ENCODE results near the gene WFIKKN2.
A peak's percentile ranks its signal among the peaks of the same experiment; 100 is the strongest.

Gene WFIKKN2

GRCh38 chr17:50867363-50868139, 32.2 kb downstream of the WFIKKN2 start (continued):
- TF ChIP-seq, protein P1, sequence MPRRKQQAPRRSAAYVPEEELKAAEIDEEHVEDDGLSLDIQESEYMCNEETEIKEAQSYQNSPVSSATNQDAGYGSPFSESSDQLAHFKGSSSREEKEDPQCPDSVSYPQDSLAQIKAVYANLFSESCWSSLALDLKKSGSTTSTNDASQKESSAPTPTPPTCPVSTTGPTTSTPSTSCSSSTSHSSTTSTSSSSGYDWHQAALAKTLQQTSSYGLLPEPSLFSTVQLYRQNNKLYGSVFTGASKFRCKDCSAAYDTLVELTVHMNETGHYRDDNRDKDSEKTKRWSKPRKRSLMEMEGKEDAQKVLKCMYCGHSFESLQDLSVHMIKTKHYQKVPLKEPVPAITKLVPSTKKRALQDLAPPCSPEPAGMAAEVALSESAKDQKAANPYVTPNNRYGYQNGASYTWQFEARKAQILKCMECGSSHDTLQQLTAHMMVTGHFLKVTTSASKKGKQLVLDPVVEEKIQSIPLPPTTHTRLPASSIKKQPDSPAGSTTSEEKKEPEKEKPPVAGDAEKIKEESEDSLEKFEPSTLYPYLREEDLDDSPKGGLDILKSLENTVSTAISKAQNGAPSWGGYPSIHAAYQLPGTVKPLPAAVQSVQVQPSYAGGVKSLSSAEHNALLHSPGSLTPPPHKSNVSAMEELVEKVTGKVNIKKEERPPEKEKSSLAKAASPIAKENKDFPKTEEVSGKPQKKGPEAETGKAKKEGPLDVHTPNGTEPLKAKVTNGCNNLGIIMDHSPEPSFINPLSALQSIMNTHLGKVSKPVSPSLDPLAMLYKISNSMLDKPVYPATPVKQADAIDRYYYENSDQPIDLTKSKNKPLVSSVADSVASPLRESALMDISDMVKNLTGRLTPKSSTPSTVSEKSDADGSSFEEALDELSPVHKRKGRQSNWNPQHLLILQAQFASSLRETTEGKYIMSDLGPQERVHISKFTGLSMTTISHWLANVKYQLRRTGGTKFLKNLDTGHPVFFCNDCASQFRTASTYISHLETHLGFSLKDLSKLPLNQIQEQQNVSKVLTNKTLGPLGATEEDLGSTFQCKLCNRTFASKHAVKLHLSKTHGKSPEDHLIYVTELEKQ (tag by site-specific recombination; IDR thresholded peaks at IDR 0.05; ENCODE audit: borderline replicate concordance) = no peak
- no peak for TF ChIP-seq ZNF792 (tag by site-specific recombination; IDR thresholded peaks at IDR 0.05)
- no peak for TF ChIP-seq ZNF510 (tag by site-specific recombination; IDR thresholded peaks at IDR 0.05; ENCODE audit: insufficient replicate concordance)
- TF ChIP-seq ZNF76 (tag by site-specific recombination; IDR thresholded peaks at IDR 0.05; ENCODE audit: borderline replicate concordance, low read depth) = peak; percentile 44
- TF ChIP-seq ZNF501 (tag by site-specific recombination; IDR thresholded peaks at IDR 0.05) = peak; percentile 66
- TF ChIP-seq FEZF1 (tag by site-specific recombination; IDR thresholded peaks at IDR 0.05) = peak; percentile 47
- TF ChIP-seq MEIS1 (CRISPR knock-in tag; IDR thresholded peaks at IDR 0.05; ENCODE audit: borderline replicate concordance) = no peak
- TF ChIP-seq, protein P2, sequence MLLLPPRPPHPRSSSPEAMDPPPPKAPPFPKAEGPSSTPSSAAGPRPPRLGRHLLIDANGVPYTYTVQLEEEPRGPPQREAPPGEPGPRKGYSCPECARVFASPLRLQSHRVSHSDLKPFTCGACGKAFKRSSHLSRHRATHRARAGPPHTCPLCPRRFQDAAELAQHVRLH (tag by site-specific recombination; IDR thresholded peaks at IDR 0.05) = peak; percentile 25; the same call in 1 of the 2 replicates
- TF ChIP-seq IKZF3 (tag by site-specific recombination; IDR thresholded peaks at IDR 0.05) = peak; percentile 98
- TF ChIP-seq ZNF624 (tag by site-specific recombination; IDR thresholded peaks at IDR 0.05) = no peak
- no peak for TF ChIP-seq ZNF677 (tag by site-specific recombination; IDR thresholded peaks at IDR 0.05)
- no peak for TF ChIP-seq ZNF274 (IDR thresholded peaks at IDR 0.05; ENCODE audit: low read length)
- no peak for TF ChIP-seq ZNF274 (tag by site-specific recombination; IDR thresholded peaks at IDR 0.05; ENCODE audit: borderline replicate concordance)
- no peak for TF ChIP-seq ZNF645 (tag by site-specific recombination; IDR thresholded peaks at IDR 0.05)
- TF ChIP-seq ZNF140 (tag by site-specific recombination; IDR thresholded peaks at IDR 0.05) = no peak
- TF ChIP-seq ZNF473 (tag by site-specific recombination; IDR thresholded peaks at IDR 0.05) = no peak
- peak; percentile 66 for TF ChIP-seq ZBTB11 (tag by site-specific recombination; conservative IDR thresholded peaks at IDR 0.05; ENCODE audit: low read depth)
- TF ChIP-seq ZNF837 (tag by site-specific recombination; IDR thresholded peaks at IDR 0.05) = no peak
- TF ChIP-seq WT1 (tag by site-specific recombination; IDR thresholded peaks at IDR 0.05) = peak; percentile 48; the same call in 1 of the 2 replicates
- TF ChIP-seq ZNF391 (tag by site-specific recombination; IDR thresholded peaks at IDR 0.05; ENCODE audit: borderline replicate concordance, low read depth) = peak; percentile 80; the same call in 1 of the 2 replicates
- TF ChIP-seq ZNF350 (tag by site-specific recombination; IDR thresholded peaks at IDR 0.05) = no peak
- peak; percentile 73 for TF ChIP-seq SCRT2 (tag by site-specific recombination; IDR thresholded peaks at IDR 0.05)
- TF ChIP-seq, protein P3, sequence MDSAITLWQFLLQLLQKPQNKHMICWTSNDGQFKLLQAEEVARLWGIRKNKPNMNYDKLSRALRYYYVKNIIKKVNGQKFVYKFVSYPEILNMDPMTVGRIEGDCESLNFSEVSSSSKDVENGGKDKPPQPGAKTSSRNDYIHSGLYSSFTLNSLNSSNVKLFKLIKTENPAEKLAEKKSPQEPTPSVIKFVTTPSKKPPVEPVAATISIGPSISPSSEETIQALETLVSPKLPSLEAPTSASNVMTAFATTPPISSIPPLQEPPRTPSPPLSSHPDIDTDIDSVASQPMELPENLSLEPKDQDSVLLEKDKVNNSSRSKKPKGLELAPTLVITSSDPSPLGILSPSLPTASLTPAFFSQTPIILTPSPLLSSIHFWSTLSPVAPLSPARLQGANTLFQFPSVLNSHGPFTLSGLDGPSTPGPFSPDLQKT (IDR thresholded peaks at IDR 0.05; ENCODE audit: borderline replicate concordance, low read depth, low read length) = no peak
- TF ChIP-seq ZNF585B (tag by site-specific recombination; IDR thresholded peaks at IDR 0.05) = no peak
- TF ChIP-seq GLI4 (tag by site-specific recombination; IDR thresholded peaks at IDR 0.05) = no peak
- TF ChIP-seq ZNF19 (tag by site-specific recombination; IDR thresholded peaks at IDR 0.05; ENCODE audit: low read depth) = no peak
- TF ChIP-seq, protein P4, sequence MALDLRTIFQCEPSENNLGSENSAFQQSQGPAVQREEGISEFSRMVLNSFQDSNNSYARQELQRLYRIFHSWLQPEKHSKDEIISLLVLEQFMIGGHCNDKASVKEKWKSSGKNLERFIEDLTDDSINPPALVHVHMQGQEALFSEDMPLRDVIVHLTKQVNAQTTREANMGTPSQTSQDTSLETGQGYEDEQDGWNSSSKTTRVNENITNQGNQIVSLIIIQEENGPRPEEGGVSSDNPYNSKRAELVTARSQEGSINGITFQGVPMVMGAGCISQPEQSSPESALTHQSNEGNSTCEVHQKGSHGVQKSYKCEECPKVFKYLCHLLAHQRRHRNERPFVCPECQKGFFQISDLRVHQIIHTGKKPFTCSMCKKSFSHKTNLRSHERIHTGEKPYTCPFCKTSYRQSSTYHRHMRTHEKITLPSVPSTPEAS (tag by site-specific recombination; IDR thresholded peaks at IDR 0.05) = no peak

Data from HEK293 (cell line).